Tibial artery (tissue), 4 donors: ENCODE data around the gene PLEKHB2.
A peak's percentile ranks its signal among the peaks of the same experiment; 100 is the strongest.
"Not testable (repeated sequence)": the region's sequence is repeated elsewhere in the genome, so short reads cannot be mapped to it uniquely, and the experiment has no call there.

Experiments
- DNase-seq, 2 donors: peaks; one replicate each; pipeline ENCODE4 v3.0.0-alpha.2; 2019
- H3K27ac ChIP-seq, 2 donors: fragments of 200-600 bp; sonication (generic) in 1 of 2; 1 replicate in 1 of 2; 2 replicates in 1 of 2; pipeline ENCODE4 v1.5.1; 2018 to 2019; ENCODE audit warnings: mild to moderate bottlenecking in 1 of 2
- H3K27me3 ChIP-seq, 2 donors: fragments of 200-600 bp; sonication (generic) in 1 of 2; one replicate each; pipeline versions ENCODE4 v1.5.1 to v1.6.0; 2016 to 2019
- H3K36me3 ChIP-seq, 3 donors: fragments of 200-600 bp; sonication (generic) in 2 of 3; one replicate each; pipeline ENCODE4 v1.5.1; 2016 to 2019; ENCODE audit warnings: mild to moderate bottlenecking in 2 of 3
- H3K4me1 ChIP-seq, 4 donors: fragments of 200-600 bp; sonication (generic) in 2 of 4; 1 replicate in 3 of 4; 2 replicates in 1 of 4; pipeline ENCODE4 v1.5.1; 2016 to 2019
- H3K4me3 ChIP-seq, 2 donors: fragments of 200-600 bp; sonication (generic) in 1 of 2; 1 replicate in 1 of 2; 2 replicates in 1 of 2; pipeline ENCODE4 v1.5.1; 2018 to 2019; ENCODE audit warnings: mild to moderate bottlenecking in 2 of 2
- H3K9me3 ChIP-seq, 3 donors: fragments of 200-600 bp; sonication (generic) in 1 of 3; one replicate each; pipeline ENCODE4 v1.5.1; 2016 to 2019
- intact Hi-C: fragments of 100-400 bp; cut with DNase I; formaldehyde crosslinking; loops from one replicate; pipeline ENCODE4 v1.15.0; 2023; ENCODE audit warnings: low total_unique reads
- TF ChIP-seq, protein P1 (sequence below), 2 experiments: fragments of 200-600 bp in 1 of 2; fragments of 450-650 bp in 1 of 2; IDR thresholded peaks; one replicate each; pipeline ENCODE4 v1.5.1; 2017 to 2019; ENCODE audit warnings: antibody characterized with exemption in 2 of 2, mild to moderate bottlenecking in 1 of 2, moderate library complexity in 1 of 2

Gene PLEKHB2

DNA sequence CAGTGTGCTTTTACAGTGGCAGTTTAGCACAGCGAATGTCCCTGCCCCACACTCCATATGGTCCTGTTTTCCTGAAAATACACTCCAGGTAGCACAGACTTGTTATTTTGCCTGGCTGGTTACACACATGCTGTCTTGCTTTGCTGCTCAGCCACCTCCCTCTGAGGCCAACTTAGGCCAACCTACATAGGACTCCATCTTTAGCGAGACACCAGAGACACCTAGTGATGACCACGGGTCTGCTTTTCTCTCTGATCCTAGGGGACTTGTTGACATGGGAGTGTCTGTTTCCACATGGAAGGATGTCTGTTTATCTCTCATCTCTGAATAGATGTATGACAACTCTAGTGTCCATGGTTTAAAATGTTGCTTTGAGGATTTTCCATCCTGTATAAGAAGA is 43.3 kb downstream of the PLEKHB2 start:
- Histone ChIP-seq H3K4me1 (no peaks in the 10 kb centered on the region), H3K9me3 (no peaks in the 10 kb centered on the region), H3K27ac (no peak overlapping the region), H3K27me3 (no peaks in the 10 kb centered on the region), H3K4me3 (no peak overlapping the region), H3K36me3 (peaks cover 36 to 79% (median 62%) of the 10 kb centered on the region in 3 donors)
- TF ChIP-seq, protein P1, sequence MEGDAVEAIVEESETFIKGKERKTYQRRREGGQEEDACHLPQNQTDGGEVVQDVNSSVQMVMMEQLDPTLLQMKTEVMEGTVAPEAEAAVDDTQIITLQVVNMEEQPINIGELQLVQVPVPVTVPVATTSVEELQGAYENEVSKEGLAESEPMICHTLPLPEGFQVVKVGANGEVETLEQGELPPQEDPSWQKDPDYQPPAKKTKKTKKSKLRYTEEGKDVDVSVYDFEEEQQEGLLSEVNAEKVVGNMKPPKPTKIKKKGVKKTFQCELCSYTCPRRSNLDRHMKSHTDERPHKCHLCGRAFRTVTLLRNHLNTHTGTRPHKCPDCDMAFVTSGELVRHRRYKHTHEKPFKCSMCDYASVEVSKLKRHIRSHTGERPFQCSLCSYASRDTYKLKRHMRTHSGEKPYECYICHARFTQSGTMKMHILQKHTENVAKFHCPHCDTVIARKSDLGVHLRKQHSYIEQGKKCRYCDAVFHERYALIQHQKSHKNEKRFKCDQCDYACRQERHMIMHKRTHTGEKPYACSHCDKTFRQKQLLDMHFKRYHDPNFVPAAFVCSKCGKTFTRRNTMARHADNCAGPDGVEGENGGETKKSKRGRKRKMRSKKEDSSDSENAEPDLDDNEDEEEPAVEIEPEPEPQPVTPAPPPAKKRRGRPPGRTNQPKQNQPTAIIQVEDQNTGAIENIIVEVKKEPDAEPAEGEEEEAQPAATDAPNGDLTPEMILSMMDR (IDR thresholded peaks at IDR 0.05): no peak
- intact Hi-C loops: no loop called here
- DNase-seq: no peak

GRCh38 chr2:131150109-131150508 is 45.0 kb downstream of the PLEKHB2 start:
- DNase-seq, H3K4me3 ChIP-seq, H3K4me1 ChIP-seq, intact Hi-C loops, H3K27me3 ChIP-seq, H3K27ac ChIP-seq, H3K9me3 ChIP-seq: not testable (repeated sequence)
- H3K36me3 ChIP-seq: peaks cover 27 to 62% (median 46%) of the 10 kb centered on the region in 3 donors

DNA sequence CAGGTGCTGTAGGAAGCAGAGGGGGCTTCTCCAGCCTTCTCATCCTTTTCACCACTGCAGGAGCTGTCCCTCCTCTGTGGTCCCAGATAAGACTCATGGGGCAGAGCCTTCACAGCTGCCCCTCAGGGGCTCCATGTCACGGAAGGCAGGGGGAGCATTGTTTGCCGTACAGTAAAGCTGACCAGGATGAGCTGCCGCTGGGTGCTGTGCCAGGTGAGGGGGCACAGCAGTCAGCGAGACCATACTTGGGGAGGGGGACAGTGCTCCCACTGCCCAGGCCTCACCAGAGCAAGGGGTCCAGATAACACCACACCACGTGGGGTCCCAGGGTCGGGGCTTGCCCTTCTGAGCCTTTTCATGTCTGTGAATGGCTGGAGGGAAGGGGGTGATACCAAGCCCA is 46.3 kb downstream of the PLEKHB2 start:
- Histone ChIP-seq H3K36me3 (peaks cover 26 to 51% (median 40%) of the 10 kb centered on the region in 3 donors), H3K27me3 (no peaks in the 10 kb centered on the region), H3K27ac (no peak overlapping the region), H3K4me3 (no peak overlapping the region), H3K9me3 (no peaks in the 10 kb centered on the region), H3K4me1 (no peaks in the 10 kb centered on the region)
- intact Hi-C loops: no loop called here
- TF ChIP-seq, protein P1 (IDR thresholded peaks at IDR 0.05): no peak
- DNase-seq: no peak

DNA sequence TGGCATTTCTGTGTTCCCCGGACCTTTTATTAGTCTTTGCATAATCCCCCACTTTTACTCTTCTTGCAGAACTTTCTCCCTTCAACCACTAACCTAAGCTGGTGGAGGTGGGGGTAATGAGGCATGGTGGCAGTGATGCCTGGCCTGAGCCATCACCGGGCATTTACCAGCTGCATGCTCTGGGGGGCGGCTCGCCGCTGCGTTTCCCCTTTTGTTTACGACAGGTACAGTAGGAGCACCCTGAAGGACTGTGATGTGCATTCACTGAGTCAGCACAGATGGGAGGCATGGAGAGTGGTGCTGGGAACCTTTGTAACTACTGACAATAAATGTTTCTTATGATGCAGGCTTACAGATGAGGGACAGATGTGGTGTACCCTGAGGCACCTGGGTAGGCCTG is 46.9 kb downstream of the PLEKHB2 start:
- intact Hi-C loops: no loop called here
- no peaks in the 10 kb centered on the region for H3K4me1 ChIP-seq
- no peaks in the 10 kb centered on the region for H3K9me3 ChIP-seq
- no peak for DNase-seq
- H3K27ac ChIP-seq: no peak overlapping the region
- peaks cover 19 to 44% (median 33%) of the 10 kb centered on the region in 3 donors for H3K36me3 ChIP-seq
- TF ChIP-seq, protein P1 (IDR thresholded peaks at IDR 0.05): no peak
- no peaks in the 10 kb centered on the region for H3K27me3 ChIP-seq
- no peak overlapping the region for H3K4me3 ChIP-seq

DNA sequence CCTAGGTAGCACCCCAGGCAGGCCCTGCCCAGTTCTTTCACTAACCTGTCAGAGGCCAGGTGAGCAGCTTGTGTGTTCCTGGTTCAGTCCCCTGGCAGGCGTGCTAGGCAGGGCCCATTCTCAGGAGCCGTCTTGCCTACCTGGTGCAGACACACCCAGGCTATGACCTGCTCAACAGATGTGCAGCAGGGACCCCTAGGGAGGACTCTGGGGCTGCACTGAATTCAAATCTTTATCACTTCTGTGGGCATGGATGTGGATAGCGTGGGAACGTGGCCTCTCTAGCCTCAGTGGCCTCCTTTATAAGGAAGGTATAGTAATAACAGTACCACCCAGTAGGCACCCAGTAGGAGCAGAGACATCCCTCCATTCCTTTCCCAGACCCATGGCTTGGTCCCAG is 48.4 kb downstream of the PLEKHB2 start:
- intact Hi-C loops: no loop called here

GRCh38 chr2:131154071-131154531 is 49.0 kb downstream of the PLEKHB2 start:
- Histone ChIP-seq H3K27ac (no peak overlapping the region), H3K4me3 (no peak overlapping the region), H3K36me3 (peaks cover 8 to 25% (median 14%) of the 10 kb centered on the region in 3 donors), H3K27me3 (no peaks in the 10 kb centered on the region), H3K4me1 (no peaks in the 10 kb centered on the region), H3K9me3 (no peaks in the 10 kb centered on the region)
- DNase-seq: no peak
- intact Hi-C loops: no loop called here
- TF ChIP-seq, protein P1 (IDR thresholded peaks at IDR 0.05): peak; percentile 70 to 76

More for the DNA sequence above, 48.4 kb downstream of the PLEKHB2 start:
- no peak for DNase-seq
- Histone ChIP-seq H3K36me3 (peaks cover 9 to 31% (median 20%) of the 10 kb centered on the region in 3 donors), H3K4me3 (no peak overlapping the region), H3K27me3 (no peaks in the 10 kb centered on the region), H3K4me1 (no peaks in the 10 kb centered on the region), H3K27ac (no peak overlapping the region), H3K9me3 (no peaks in the 10 kb centered on the region)
- TF ChIP-seq, protein P1 (IDR thresholded peaks at IDR 0.05): no peak
